ENCODE measurements around the gene HEG1.

HEG1 gene

GRCh38 chr3:125022206-125022605, 33.6 kb downstream of the HEG1 start:
- no peak for TF ChIP-seq CTCF (IDR thresholded peaks at IDR 0.05; ENCODE audit: poor library complexity, severe bottlenecking)
- H3K36me3 ChIP-seq (ENCODE audit: low read depth), result peaks cover 71% of the 10 kb centered on the region
- H3K27me3 ChIP-seq (ENCODE audit: insufficient read depth, poor library complexity, severe bottlenecking), result no peaks in the 10 kb centered on the region
- H3K27ac ChIP-seq (ENCODE audit: poor library complexity, severe bottlenecking), result no peak overlapping the region
- no peaks in the 10 kb centered on the region for H3K9me3 ChIP-seq (ENCODE audit: severe bottlenecking)
- no peak for ATAC-seq (ENCODE audit: low read depth)
- H3K4me1 ChIP-seq (ENCODE audit: insufficient read depth, poor library complexity, severe bottlenecking), result no peaks in the 10 kb centered on the region
- no peak overlapping the region for H3K4me3 ChIP-seq (ENCODE audit: severe bottlenecking)
- no peak for DNase-seq (ENCODE audit: low spot score)

- ATAC-seq (ENCODE audit: low read depth), result no peak
- H3K36me3 ChIP-seq (ENCODE audit: low read depth), result peaks cover 66% of the 10 kb centered on the region
- no peak for TF ChIP-seq CTCF (IDR thresholded peaks at IDR 0.05; ENCODE audit: poor library complexity, severe bottlenecking)
Observed at GRCh38 chr3:125019271-125019670, 36.5 kb downstream of the HEG1 start.

GRCh38 chr3:125017406-125017805, 38.4 kb downstream of the HEG1 start:
- Histone ChIP-seq H3K4me3 (ENCODE audit: severe bottlenecking) (no peak overlapping the region), H3K27me3 (ENCODE audit: insufficient read depth, poor library complexity, severe bottlenecking) (no peaks in the 10 kb centered on the region), H3K36me3 (ENCODE audit: low read depth) (peaks cover 69% of the 10 kb centered on the region), H3K27ac (ENCODE audit: poor library complexity, severe bottlenecking) (no peak overlapping the region), H3K4me1 (ENCODE audit: insufficient read depth, poor library complexity, severe bottlenecking) (no peaks in the 10 kb centered on the region), H3K9me3 (ENCODE audit: severe bottlenecking) (no peaks in the 10 kb centered on the region)
- no peak for TF ChIP-seq CTCF (IDR thresholded peaks at IDR 0.05; ENCODE audit: poor library complexity, severe bottlenecking)
- ATAC-seq (ENCODE audit: low read depth) (no peak), DNase-seq (ENCODE audit: low spot score) (no peak)

More at GRCh38 chr3:125019271-125019670, 36.5 kb downstream of the HEG1 start:
- no peak overlapping the region for H3K27ac ChIP-seq (ENCODE audit: poor library complexity, severe bottlenecking)
- no peaks in the 10 kb centered on the region for H3K9me3 ChIP-seq (ENCODE audit: severe bottlenecking)
- H3K4me3 ChIP-seq (ENCODE audit: severe bottlenecking), result no peak overlapping the region
- no peak for DNase-seq (ENCODE audit: low spot score)
- no peaks in the 10 kb centered on the region for H3K4me1 ChIP-seq (ENCODE audit: insufficient read depth, poor library complexity, severe bottlenecking)
- no peaks in the 10 kb centered on the region for H3K27me3 ChIP-seq (ENCODE audit: insufficient read depth, poor library complexity, severe bottlenecking)

- Histone ChIP-seq H3K27me3 (ENCODE audit: insufficient read depth, poor library complexity, severe bottlenecking) (no peaks in the 10 kb centered on the region), H3K36me3 (ENCODE audit: low read depth) (peaks cover 66% of the 10 kb centered on the region), H3K4me1 (ENCODE audit: insufficient read depth, poor library complexity, severe bottlenecking) (no peaks in the 10 kb centered on the region), H3K4me3 (ENCODE audit: severe bottlenecking) (no peak overlapping the region), H3K9me3 (ENCODE audit: severe bottlenecking) (no peaks in the 10 kb centered on the region), H3K27ac (ENCODE audit: poor library complexity, severe bottlenecking) (no peak overlapping the region)
- TF ChIP-seq CTCF (IDR thresholded peaks at IDR 0.05; ENCODE audit: poor library complexity, severe bottlenecking), result no peak
- no peak for DNase-seq (ENCODE audit: low spot score)
- ATAC-seq (ENCODE audit: low read depth), result no peak
Observed at GRCh38 chr3:125014570-125015179, 41.1 kb downstream of the HEG1 start.

- no peak overlapping the region for H3K4me3 ChIP-seq (ENCODE audit: severe bottlenecking)
- no peak for ATAC-seq (ENCODE audit: low read depth)
- TF ChIP-seq CTCF (IDR thresholded peaks at IDR 0.05; ENCODE audit: poor library complexity, severe bottlenecking), result no peak
- no peaks in the 10 kb centered on the region for H3K27me3 ChIP-seq (ENCODE audit: insufficient read depth, poor library complexity, severe bottlenecking)
- H3K27ac ChIP-seq (ENCODE audit: poor library complexity, severe bottlenecking), result no peak overlapping the region
- no peaks in the 10 kb centered on the region for H3K4me1 ChIP-seq (ENCODE audit: insufficient read depth, poor library complexity, severe bottlenecking)
- no peak for DNase-seq (ENCODE audit: low spot score)
- peaks cover 73% of the 10 kb centered on the region for H3K36me3 ChIP-seq (ENCODE audit: low read depth)
- no peaks in the 10 kb centered on the region for H3K9me3 ChIP-seq (ENCODE audit: severe bottlenecking)
Observed at GRCh38 chr3:125013095-125013494, 42.7 kb downstream of the HEG1 start.

Data from RWPE2 (cell line).